ENCODE data around the gene FGL2.

Gene FGL2

GRCh38 chr7:77208416-77208815 lies 8.8 kb upstream of the FGL2 start:
- H3K4me3 ChIP-seq (ENCODE audit: low read length): no peak overlapping the region
- no peaks in the 10 kb centered on the region for H3K4me1 ChIP-seq (ENCODE audit: control insufficient read depth, insufficient read depth, low read length)
- H3K36me3 ChIP-seq (ENCODE audit: control insufficient read depth, insufficient read depth, low read length, severe bottlenecking): no peaks in the 10 kb centered on the region
- no peak overlapping the region for H3K9ac ChIP-seq (ENCODE audit: low read length)
- no peaks in the 10 kb centered on the region for H3K27me3 ChIP-seq (replicated peaks; ENCODE audit: control insufficient read depth, insufficient read depth, low read length)
- DNase-seq (ENCODE audit: low read depth): no peak
- H3K9me3 ChIP-seq (ENCODE audit: control insufficient read depth, low read length): peaks cover 7% of the 10 kb centered on the region

GRCh38 chr7:77205706-77206105 lies 6.1 kb upstream of the FGL2 start:
- Histone ChIP-seq H3K4me1 (ENCODE audit: control insufficient read depth, insufficient read depth, low read length) (no peaks in the 10 kb centered on the region), H3K4me3 (ENCODE audit: low read length) (no peak overlapping the region), H3K9ac (ENCODE audit: low read length) (no peak overlapping the region), H3K27me3 (replicated peaks; ENCODE audit: control insufficient read depth, insufficient read depth, low read length) (no peaks in the 10 kb centered on the region), H3K36me3 (ENCODE audit: control insufficient read depth, insufficient read depth, low read length, severe bottlenecking) (no peaks in the 10 kb centered on the region), H3K9me3 (ENCODE audit: control insufficient read depth, low read length) (peaks cover 7% of the 10 kb centered on the region)
- DNase-seq (ENCODE audit: low read depth): no peak

DNA sequence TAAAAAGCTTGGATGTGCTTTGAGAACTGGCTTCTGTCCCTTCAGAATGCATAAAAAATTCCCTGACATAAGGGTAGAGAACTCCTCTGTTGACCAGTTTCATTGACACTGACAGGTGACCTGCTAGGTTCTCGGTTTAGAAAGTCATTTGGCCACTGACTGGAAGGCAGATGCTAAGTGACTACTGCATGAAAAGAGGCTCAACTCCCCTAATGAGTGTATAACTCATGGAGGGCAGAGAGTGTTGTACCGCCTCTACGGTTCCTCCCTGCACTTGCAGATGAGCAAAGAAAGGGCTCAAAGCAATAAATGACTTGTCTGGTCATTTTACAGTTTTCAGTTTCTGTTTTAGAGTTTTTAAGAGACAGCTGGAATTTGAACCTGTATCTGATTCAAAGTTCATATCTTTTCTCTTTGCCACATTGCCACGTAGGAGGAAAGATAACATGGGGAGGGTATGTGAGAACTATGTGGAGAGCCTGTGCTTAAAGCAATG lies 2.9 kb upstream of the FGL2 start:
- no peaks in the 10 kb centered on the region for H3K27me3 ChIP-seq (replicated peaks; ENCODE audit: control insufficient read depth, insufficient read depth, low read length)
- no peaks in the 10 kb centered on the region for H3K36me3 ChIP-seq (ENCODE audit: control insufficient read depth, insufficient read depth, low read length, severe bottlenecking)
- H3K4me3 ChIP-seq (ENCODE audit: low read length): no peak overlapping the region
- no peak overlapping the region for H3K9ac ChIP-seq (ENCODE audit: low read length)
- H3K9me3 ChIP-seq (ENCODE audit: control insufficient read depth, low read length): no peaks in the 10 kb centered on the region
- H3K4me1 ChIP-seq (ENCODE audit: control insufficient read depth, insufficient read depth, low read length): peaks cover 8% of the 10 kb centered on the region
- no peak for DNase-seq (ENCODE audit: low read depth)

- Histone ChIP-seq H3K9me3 (ENCODE audit: control insufficient read depth, low read length) (no peaks in the 10 kb centered on the region), H3K9ac (ENCODE audit: low read length) (no peak overlapping the region), H3K27me3 (replicated peaks; ENCODE audit: control insufficient read depth, insufficient read depth, low read length) (no peaks in the 10 kb centered on the region), H3K36me3 (ENCODE audit: control insufficient read depth, insufficient read depth, low read length, severe bottlenecking) (no peaks in the 10 kb centered on the region), H3K4me3 (ENCODE audit: low read length) (no peak overlapping the region), H3K4me1 (ENCODE audit: control insufficient read depth, insufficient read depth, low read length) (peaks cover 8% of the 10 kb centered on the region)
- no peak for DNase-seq (ENCODE audit: low read depth)
Measured at GRCh38 chr7:77200542-77200941, 923 bp upstream of the FGL2 start.

DNA sequence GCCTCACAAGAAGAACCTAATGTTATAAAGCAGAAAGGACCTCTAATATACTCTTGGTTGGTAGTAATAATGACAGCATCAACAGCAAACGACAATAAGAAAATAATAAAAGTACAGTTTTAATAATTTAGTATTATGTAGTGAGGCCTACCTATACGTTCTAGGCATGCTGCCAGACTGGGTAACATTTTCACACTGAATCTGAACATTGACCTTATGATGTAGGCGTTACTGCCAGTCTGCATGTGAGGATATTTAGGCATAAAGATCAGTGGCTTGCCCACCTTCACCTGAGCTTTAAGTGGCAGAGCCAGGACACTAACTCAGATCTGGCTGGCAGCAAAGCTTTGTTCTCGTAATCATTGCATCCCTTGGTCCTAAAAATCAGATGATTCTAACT lies 2.5 kb downstream of the FGL2 start:
- Histone ChIP-seq H3K9me3 (ENCODE audit: control insufficient read depth, low read length) (no peaks in the 10 kb centered on the region), H3K4me3 (ENCODE audit: low read length) (no peak overlapping the region), H3K9ac (ENCODE audit: low read length) (no peak overlapping the region), H3K36me3 (ENCODE audit: control insufficient read depth, insufficient read depth, low read length, severe bottlenecking) (no peaks in the 10 kb centered on the region), H3K4me1 (ENCODE audit: control insufficient read depth, insufficient read depth, low read length) (peaks cover 8% of the 10 kb centered on the region), H3K27me3 (replicated peaks; ENCODE audit: control insufficient read depth, insufficient read depth, low read length) (no peaks in the 10 kb centered on the region)
- no peak for DNase-seq (ENCODE audit: low read depth)

GRCh38 chr7:77188731-77189437 lies 10.7 kb downstream of the FGL2 start:
- Histone ChIP-seq H3K9me3 (ENCODE audit: control insufficient read depth, low read length) (no peaks in the 10 kb centered on the region), H3K9ac (ENCODE audit: low read length) (no peak overlapping the region), H3K27me3 (replicated peaks; ENCODE audit: control insufficient read depth, insufficient read depth, low read length) (no peaks in the 10 kb centered on the region), H3K36me3 (ENCODE audit: control insufficient read depth, insufficient read depth, low read length, severe bottlenecking) (no peaks in the 10 kb centered on the region), H3K4me3 (ENCODE audit: low read length) (no peak overlapping the region), H3K4me1 (ENCODE audit: control insufficient read depth, insufficient read depth, low read length) (peaks cover 13% of the 10 kb centered on the region)
- DNase-seq (ENCODE audit: low read depth): no peak

- no peak for DNase-seq (ENCODE audit: low read depth)
- Histone ChIP-seq H3K4me3 (ENCODE audit: low read length) (no peak overlapping the region), H3K27me3 (replicated peaks; ENCODE audit: control insufficient read depth, insufficient read depth, low read length) (no peaks in the 10 kb centered on the region), H3K36me3 (ENCODE audit: control insufficient read depth, insufficient read depth, low read length, severe bottlenecking) (no peaks in the 10 kb centered on the region), H3K9ac (ENCODE audit: low read length) (no peak overlapping the region), H3K4me1 (ENCODE audit: control insufficient read depth, insufficient read depth, low read length) (peaks cover 13% of the 10 kb centered on the region), H3K9me3 (ENCODE audit: control insufficient read depth, low read length) (no peaks in the 10 kb centered on the region)
Measured at GRCh38 chr7:77185866-77186265, 13.8 kb downstream of the FGL2 start.

- peak; percentile 50 for DNase-seq (ENCODE audit: low read depth)
- H3K9me3 ChIP-seq (ENCODE audit: control insufficient read depth, low read length): no peaks in the 10 kb centered on the region
- no peak overlapping the region for H3K4me3 ChIP-seq (ENCODE audit: low read length)
Measured at GRCh38 chr7:77184990-77185389, 14.6 kb downstream of the FGL2 start.

GRCh38 chr7:77184463-77184862 lies 15.2 kb downstream of the FGL2 start:
- Histone ChIP-seq H3K4me3 (ENCODE audit: low read length) (no peak overlapping the region), H3K4me1 (ENCODE audit: control insufficient read depth, insufficient read depth, low read length) (peaks cover 13% of the 10 kb centered on the region), H3K36me3 (ENCODE audit: control insufficient read depth, insufficient read depth, low read length, severe bottlenecking) (no peaks in the 10 kb centered on the region), H3K9ac (ENCODE audit: low read length) (no peak overlapping the region), H3K9me3 (ENCODE audit: control insufficient read depth, low read length) (no peaks in the 10 kb centered on the region), H3K27me3 (replicated peaks; ENCODE audit: control insufficient read depth, insufficient read depth, low read length) (no peaks in the 10 kb centered on the region)
- no peak for DNase-seq (ENCODE audit: low read depth)

More at GRCh38 chr7:77184990-77185389, 14.6 kb downstream of the FGL2 start:
- peaks cover 13% of the 10 kb centered on the region for H3K4me1 ChIP-seq (ENCODE audit: control insufficient read depth, insufficient read depth, low read length)
- H3K36me3 ChIP-seq (ENCODE audit: control insufficient read depth, insufficient read depth, low read length, severe bottlenecking): no peaks in the 10 kb centered on the region
- H3K27me3 ChIP-seq (replicated peaks; ENCODE audit: control insufficient read depth, insufficient read depth, low read length): no peaks in the 10 kb centered on the region
- H3K9ac ChIP-seq (ENCODE audit: low read length): no peak overlapping the region

GRCh38 chr7:77182261-77182660 lies 17.4 kb downstream of the FGL2 start:
- Histone ChIP-seq H3K27me3 (replicated peaks; ENCODE audit: control insufficient read depth, insufficient read depth, low read length) (no peaks in the 10 kb centered on the region), H3K4me3 (ENCODE audit: low read length) (no peak overlapping the region), H3K36me3 (ENCODE audit: control insufficient read depth, insufficient read depth, low read length, severe bottlenecking) (no peaks in the 10 kb centered on the region), H3K4me1 (ENCODE audit: control insufficient read depth, insufficient read depth, low read length) (peaks cover 13% of the 10 kb centered on the region), H3K9ac (ENCODE audit: low read length) (no peak overlapping the region), H3K9me3 (ENCODE audit: control insufficient read depth, low read length) (no peaks in the 10 kb centered on the region)
- no peak for DNase-seq (ENCODE audit: low read depth)

- H3K4me3 ChIP-seq (ENCODE audit: low read length): no peak overlapping the region
Measured at GRCh38 chr7:77181734-77182133, 17.9 kb downstream of the FGL2 start.

More at GRCh38 chr7:77181734-77182133, 17.9 kb downstream of the FGL2 start:
- H3K36me3 ChIP-seq (ENCODE audit: control insufficient read depth, insufficient read depth, low read length, severe bottlenecking): no peaks in the 10 kb centered on the region
- H3K9ac ChIP-seq (ENCODE audit: low read length): no peak overlapping the region
- no peaks in the 10 kb centered on the region for H3K9me3 ChIP-seq (ENCODE audit: control insufficient read depth, low read length)
- no peak for DNase-seq (ENCODE audit: low read depth)
- H3K4me1 ChIP-seq (ENCODE audit: control insufficient read depth, insufficient read depth, low read length): peaks cover 13% of the 10 kb centered on the region
- H3K27me3 ChIP-seq (replicated peaks; ENCODE audit: control insufficient read depth, insufficient read depth, low read length): no peaks in the 10 kb centered on the region
